ENCODE results near the gene BTNL9. TPM values are rescaled to one million over a fixed set of nuclear protein-coding genes. Genes with fewer than 3 reads are reported as not detected.
"Not testable (repeated sequence)": the region's sequence is repeated elsewhere in the genome, so short reads cannot be mapped to it uniquely, and the experiment has no call there.

BTNL9 gene
- total RNA-seq, 1 donor from 2014 or later: 105 TPM

DNA sequence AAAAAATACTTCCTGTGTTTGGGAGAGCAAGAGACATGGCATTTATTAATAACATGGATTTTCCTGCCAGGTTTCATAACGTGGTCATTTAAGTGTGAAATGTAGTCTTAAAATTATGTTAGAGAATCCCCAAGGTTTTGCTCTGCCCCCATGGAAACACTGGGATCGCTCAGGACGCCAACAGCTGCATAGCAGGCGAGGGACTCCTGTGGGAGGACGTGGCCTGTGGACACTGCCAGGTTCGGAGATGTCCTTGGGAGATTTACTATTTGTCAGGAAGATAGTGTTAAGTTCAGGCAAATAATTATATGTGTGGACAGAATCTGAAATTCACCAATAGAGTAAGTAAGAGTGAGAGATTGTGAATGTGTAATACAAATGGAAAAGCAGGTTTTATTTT, 977 bp downstream of the BTNL9 start:
- ATAC-seq (no peak), DNase-seq (ENCODE audit: low spot score) (no peak)
- intact Hi-C loops (cut with DNase I): no loop called here

DNA sequence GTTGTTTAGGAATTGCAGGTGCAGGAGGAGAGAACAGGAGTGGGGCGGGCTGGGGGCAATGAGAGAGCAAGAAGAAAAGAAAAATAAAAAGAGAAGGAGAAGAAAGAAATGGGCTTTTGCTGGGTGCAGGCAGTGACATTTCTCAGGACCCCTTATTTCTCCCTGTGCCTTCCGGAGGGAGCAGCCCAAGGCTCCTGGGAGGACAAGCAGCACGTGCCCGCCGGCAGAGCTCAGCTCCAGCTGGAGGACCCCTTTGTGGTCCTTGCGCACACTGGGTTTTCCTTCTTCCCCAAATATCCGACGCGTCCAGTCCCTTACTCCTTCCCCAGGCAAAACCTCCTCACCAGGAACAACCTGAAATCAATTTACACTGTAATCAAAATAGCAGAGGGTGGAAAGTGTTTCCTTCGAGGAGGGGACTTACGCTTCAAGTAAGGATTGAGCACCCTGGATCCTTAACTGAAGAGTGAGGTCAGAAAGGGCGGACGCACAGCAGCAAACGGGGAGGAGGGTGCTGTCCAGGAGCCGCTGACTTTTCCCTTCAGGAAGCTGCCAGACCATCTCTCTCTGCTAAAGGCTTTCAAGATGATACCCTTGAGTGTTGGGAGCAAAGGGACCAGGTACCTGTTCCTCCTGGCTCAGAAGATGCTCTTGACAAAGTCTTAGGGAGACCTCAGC, 2.1 kb downstream of the BTNL9 start:
- ATAC-seq (no peak), DNase-seq (ENCODE audit: low spot score) (no peak)
- intact Hi-C loops (cut with DNase I): no loop called here

DNA sequence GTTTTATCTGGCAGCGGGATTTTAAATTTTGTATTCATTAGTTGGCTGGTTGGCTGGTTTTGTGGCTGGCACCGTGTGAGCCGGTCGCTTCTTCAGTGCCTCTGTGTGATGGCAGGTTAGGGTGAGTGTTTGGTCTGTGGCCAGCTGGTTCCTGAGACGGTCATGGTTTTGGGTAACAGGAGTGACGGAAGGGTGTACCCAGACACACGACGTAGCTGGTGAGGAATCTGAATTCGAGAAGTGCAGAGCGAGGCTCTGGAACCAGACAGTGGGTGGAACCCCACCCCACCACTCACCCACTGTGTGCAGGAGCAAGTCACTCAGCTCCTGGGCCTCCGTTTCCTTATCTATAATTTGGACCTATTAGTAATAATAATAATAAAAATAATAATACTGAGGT, 2.7 kb downstream of the BTNL9 start:
- intact Hi-C loops (cut with DNase I): no loop called here
- no peak for DNase-seq (ENCODE audit: low spot score)
- no peak for ATAC-seq

DNA sequence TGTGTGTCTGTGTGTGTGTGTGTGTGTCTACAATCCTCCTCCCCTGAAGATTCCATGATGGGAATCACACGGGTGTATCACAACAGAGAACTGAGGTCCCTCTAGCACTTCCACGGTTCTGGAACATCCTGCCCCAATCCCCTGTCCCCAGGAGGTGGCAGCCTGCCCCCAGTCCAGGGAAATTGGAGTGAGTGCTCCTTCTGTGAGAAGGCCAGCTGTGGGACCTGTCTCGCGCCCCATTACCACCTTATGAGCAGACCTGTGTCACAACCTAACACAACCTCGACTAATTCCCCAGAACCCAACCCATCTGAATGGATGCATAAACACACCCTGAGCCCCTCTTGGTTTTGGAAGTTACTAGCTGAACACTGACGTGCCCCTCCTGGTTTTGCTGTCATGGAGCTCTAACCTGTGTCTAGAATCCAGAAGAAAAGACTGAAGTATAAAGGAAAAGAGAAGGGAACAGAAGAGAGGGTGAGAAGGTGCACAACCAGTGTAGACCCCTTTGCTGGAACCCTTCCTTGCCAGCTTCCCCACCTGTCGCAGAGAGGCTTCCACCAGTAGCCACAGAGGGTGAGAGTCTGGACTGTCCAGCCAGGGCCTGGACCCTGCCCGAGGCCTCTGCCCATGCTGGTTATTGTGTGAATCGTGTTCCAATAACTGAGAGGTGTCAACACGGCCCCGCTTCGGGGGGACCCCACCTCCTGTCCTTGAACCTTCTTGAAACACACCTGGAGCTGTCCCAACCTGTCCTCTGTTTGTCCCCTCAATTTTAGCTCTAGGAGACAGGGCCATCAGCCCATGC, 3.4 kb downstream of the BTNL9 start:
- ATAC-seq (no peak), DNase-seq (ENCODE audit: low spot score) (no peak)
- intact Hi-C loops (cut with DNase I): no loop called here

DNA sequence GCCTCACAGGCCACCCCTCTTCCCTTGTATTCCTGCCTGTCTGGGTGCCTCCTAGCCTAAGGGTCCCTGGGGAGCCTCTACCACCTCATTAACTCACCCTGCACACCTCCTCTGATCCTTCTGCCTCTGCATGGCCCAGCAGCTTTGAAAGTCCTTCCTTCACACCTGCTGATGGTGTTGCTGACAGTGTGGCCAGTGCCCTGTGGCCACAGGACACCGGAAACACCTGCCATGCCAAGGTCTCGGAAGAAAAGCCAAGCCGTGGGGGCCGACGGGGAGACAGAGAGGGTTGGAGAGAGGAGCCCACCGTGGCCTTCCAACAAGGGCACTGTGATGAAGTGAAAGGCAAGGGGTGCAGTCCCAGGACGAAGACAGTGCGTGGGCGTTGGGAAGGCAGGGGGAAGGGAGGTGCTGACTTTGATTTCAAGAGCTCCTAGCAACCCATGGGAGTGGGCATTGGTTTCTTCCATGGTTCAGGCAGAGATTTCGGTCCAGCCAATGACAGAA, 4.1 kb downstream of the BTNL9 start:
- DNase-seq (ENCODE audit: low spot score): no peak
- intact Hi-C loops (cut with DNase I): no loop called here
- no peak for ATAC-seq

DNA sequence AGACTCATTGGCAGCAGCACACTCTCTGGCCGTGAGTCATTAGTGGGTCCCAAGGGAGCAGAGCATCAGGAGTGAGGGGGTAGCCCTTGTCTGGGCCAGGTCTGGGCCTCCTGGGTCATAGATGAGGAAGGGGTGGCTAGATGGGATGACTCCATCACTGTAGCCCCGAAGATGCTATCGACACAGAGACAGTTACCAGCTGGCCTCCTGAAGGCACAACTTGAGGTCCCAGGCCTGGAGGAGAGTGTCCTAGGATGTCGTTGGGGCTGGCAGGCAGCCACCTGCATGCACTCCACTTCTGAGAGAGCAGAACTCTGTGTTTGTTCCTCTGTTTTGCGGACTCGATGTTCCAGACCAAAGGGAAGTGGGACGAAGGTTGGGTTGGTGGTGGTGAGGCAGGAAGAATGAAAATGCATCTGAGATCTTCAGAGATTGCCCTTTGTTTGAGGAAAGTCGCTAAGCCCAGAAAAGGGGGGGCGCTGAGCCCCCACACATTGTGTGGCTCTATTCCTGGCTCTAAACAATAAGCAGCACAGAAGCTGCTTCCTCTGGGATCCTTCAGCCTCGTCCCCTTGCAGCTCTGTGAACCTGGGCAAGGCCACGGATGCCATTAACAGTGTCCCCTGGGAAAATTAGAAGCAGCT, 4.7 kb downstream of the BTNL9 start:
- peak; percentile 17 for ATAC-seq
- intact Hi-C loops (cut with DNase I): no loop called here

DNA sequence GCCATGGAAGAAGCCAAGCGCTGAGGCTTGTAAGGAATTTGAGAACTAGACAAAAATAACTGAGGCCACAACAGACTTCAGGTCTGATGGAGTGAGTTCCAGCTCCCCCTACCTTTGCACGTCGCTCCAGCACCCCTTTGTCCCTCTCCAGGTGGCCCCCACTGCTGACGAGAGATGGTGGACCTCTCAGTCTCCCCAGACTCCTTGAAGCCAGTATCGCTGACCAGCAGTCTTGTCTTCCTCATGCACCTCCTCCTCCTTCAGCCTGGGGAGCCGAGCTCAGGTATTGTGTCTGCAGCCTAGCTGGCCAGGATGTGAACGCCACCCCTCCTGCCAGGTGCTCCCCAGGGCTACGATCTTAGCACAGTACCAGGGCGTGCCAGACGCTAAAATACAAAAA, 5.2 kb downstream of the BTNL9 start:
- ATAC-seq: no peak
- no peak for DNase-seq (ENCODE audit: low spot score)
- intact Hi-C loops (cut with DNase I): no loop called here

More for the DNA sequence above, 4.7 kb downstream of the BTNL9 start:
- no peak for DNase-seq (ENCODE audit: low spot score)

DNA sequence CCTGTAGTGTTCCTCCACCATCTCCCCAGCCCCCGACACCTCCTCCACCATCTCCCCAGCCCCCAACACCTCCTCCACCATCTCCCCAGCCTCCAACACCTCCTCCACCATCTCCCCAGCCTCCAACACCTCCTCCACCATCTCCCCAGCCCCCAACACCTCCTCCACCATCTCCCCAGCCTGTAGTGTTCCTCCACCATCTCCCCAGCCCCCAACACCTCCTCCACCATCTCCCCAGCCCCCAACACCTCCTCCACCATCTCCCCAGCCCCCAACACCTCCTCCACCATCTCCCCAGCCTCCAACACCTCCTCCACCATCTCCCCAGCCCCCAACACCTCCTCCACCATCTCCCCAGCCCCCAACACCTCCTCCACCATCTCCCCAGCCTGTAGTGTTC, 5.8 kb downstream of the BTNL9 start:
- ATAC-seq; intact Hi-C loops (cut with DNase I): not testable (repeated sequence)

DNA sequence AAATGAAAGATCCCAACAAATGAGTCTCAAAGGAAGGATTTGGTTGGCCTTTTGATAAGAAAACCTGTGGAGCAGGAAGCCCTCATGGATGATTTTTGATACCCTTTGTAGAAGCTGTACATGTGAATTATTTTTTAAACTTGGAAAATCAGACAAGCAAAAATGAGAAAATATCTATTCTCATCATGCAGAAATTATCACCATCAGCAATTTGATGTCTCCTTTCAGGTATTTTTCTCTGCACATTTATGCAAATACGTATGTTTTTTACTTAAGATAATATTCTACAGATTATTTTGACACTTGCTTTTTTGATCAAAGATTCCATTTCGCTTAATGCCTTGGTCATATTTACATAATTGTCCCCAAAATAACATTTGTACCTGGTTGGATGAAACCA, 7.2 kb downstream of the BTNL9 start:
- DNase-seq (ENCODE audit: low spot score) (no peak), ATAC-seq (no peak)
- intact Hi-C loops (cut with DNase I): no loop called here

More for the DNA sequence above, 5.8 kb downstream of the BTNL9 start:
- not testable (repeated sequence) for DNase-seq (ENCODE audit: low spot score)

DNA sequence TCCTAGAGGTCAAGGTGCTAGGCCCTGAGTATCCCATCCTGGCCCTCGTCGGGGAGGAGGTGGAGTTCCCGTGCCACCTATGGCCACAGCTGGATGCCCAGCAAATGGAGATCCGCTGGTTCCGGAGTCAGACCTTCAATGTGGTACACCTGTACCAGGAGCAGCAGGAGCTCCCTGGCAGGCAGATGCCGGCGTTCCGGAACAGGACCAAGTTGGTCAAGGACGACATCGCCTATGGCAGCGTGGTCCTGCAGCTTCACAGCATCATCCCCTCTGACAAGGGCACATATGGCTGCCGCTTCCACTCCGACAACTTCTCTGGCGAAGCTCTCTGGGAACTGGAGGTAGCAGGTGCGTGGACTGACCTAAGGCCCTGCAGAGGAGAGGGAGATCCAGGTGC, 7.9 kb downstream of the BTNL9 start:
- intact Hi-C loops (cut with DNase I): no loop called here
- ATAC-seq (no peak), DNase-seq (ENCODE audit: low spot score) (no peak)

DNA sequence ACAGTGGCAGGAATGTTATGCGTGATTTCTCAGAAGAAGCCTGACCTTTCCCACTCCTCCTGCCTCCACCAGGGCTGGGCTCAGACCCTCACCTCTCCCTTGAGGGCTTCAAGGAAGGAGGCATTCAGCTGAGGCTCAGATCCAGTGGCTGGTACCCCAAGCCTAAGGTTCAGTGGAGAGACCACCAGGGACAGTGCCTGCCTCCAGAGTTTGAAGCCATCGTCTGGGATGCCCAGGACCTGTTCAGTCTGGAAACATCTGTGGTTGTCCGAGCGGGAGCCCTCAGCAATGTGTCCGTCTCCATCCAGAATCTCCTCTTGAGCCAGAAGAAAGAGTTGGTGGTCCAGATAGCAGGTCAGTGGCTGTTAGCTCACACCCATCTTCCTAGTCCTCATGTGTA, 9.9 kb downstream of the BTNL9 start:
- ATAC-seq (no peak), DNase-seq (ENCODE audit: low spot score) (no peak)
- intact Hi-C loops (cut with DNase I): no loop called here

DNA sequence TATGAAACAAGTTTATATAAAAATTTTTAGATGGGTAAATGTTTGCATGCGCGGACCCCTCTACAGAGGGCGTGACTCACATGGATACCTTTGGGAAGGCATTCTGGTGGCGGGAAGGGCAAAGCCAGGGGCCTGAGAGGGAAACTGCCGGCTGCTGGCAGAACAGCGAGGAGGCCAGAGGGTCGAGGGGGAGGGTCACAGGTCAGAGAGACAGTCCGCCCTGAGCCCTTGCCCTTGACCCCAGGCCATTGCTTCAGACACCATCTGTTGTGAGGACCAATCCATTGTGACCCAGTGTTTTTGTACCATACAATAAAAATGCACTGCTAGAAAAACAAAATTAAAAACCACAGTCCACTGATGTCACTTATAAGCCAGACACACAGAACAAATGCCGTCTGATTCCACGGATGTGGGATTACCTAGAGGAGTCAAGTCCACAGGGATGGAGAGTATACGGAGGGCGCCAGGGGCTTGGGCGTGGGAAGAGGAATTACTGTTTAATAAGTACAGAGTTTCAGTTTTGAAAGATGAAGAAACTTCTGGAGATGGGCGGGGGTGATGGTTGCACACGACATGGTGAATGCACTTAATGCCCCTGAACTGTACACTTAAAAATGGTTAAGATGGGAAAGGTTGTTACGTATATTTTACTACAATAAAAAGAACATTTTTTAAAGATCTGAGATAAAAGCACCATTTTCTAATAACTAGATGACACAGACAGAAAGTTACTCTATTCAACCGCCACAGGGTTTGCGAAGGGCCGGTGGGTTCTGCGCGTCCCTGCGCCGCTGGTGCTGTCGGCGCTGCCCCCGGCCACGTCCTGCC, 12.0 kb downstream of the BTNL9 start:
- intact Hi-C loops (cut with DNase I): no loop called here
- DNase-seq (ENCODE audit: low spot score): no peak
- ATAC-seq: no peak

DNA sequence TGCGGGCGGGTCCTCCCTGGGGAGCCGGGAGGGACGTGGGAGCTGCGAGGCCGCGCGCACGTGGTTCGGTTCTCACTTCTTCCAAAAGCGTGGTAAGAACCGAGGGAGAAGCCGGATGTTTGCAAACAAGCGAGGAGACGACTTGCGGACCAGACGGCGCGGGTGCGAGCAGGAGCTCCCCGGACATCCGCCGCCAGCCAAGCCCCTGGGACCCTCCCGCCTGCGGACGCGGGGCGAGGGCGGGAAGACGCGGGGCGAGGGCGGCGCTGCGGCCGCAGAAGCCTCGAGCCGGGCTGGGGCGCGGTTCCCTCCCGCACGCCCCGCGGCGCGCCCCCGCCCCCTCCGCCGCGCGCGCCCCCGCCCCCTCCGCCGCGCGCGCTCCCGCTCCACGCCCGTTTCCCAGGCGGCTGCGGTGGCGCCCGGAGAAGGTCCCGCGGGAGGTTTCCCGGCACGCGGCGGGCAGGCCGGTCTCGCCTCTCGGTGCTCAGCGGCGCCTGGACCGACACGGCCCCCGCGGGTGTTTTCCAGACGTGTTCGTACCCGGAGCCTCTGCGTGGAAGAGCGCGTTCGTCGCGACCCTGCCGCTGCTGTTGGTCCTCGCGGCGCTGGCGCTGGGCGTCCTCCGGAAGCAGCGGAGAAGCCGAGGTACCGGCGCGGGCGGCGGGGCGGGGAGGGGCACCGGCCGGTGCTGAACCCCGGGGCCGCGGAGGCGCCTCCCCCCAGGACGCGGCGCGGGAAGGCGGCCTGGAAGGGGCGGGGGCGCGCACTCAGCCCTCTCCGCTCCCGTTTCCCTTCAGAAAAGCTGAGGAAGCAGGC, 12.8 kb downstream of the BTNL9 start:
- DNase-seq (ENCODE audit: low spot score) (no peak), ATAC-seq (no peak)
- intact Hi-C loops (cut with DNase I): no loop called here

DNA sequence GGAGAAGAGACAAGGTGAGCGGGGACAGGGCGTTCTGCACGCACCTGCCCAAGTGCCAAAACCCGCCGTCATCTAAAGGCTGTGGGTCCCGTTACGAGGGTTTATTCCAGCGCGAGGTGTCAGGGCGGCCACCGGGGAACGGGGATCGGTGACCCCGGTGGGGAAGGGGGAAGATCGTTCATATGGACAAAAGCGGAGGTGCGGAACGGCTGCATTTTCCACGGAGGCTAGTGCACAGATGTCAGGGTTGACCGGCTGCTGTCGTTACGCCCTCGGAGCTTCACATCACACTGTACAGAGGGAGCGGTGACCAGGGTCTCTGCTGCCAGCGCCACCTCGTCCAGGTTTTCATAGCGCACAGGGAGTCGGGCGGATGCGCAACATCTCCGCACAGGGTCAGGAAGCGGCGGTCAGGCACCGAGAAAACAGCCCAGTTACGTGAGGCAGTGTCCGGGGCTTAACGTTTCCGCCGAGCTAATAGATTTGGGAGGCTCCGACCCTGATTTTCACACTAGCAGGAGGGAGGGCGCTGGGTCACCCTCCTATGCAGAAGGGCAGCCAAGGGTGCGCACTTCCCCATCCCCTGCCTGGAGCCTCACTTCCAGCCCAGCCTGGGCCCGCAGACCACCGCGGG, 13.5 kb downstream of the BTNL9 start:
- ATAC-seq (peak; percentile 22), DNase-seq (ENCODE audit: low spot score) (no peak)
- intact Hi-C loops (cut with DNase I): no loop called here

DNA sequence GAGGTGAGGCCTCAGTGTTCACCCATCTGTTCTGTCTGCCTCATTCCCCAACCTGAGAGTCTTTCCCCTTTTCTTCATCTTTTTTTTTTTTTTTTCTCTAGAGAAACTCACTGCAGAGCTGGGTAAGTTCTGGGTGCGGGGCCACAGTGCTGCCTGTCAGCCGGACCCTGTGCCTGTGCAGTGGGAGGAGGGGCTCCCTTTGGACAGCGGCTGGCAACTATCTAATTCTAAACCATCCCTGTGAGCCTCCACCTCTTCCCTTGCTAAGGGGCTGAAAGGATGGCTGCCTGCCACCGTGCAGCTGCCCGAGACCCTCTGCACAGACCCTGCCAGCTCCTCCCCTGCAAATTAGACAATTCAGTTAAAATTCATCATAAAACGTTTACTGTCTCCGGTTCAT, 14.1 kb downstream of the BTNL9 start:
- DNase-seq (ENCODE audit: low spot score) (no peak), ATAC-seq (no peak)
- intact Hi-C loops (cut with DNase I): no loop called here

DNA sequence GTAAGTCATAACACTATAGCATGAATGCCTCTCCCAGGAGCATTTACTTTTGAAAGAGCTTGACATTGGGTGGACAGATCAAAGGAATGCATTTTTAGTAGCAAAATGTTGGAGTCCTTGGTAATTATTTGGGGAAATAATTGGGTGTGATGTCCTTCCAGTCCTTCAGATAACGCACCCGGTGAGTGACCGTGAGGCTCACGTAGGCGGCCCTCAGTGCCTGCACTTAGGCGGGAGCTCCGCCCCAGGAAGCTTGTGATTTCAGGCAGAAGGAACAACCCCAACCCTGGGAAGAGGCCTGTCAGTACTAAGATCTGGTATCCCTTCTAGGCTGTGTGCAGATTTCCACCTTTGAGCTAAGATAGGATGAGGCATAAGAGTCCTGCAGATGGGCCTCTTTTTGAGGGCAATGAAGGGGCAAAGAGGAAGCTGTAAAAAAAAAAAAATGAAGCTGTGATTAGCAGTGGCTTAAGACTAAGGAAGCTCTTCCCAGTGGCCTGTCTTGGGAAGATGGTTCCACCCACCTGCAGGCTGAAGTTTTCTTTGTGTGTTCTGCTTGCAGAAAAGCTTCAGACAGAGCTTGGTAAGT, 14.9 kb downstream of the BTNL9 start:
- intact Hi-C loops (cut with DNase I): no loop called here
- no peak for ATAC-seq
- DNase-seq (ENCODE audit: low spot score): no peak

DNA sequence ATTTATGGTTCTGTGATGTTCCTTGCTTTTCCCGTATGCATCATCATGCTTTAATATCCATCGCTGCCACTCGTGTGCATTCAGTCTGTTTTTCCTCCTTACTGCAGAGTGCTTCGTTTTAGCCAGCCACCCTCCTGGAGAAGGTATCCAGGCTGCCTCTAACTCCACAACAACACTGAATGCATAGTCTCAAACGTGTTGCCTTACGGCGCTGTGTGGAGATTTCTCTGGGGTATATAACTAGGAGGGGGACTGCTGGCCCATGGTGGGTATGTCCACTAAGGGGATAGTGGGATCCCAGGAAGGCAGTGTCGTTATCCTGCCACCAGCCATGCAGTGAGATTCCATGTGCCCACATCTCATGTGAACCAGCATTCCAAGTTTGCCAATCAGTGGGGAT, 16.4 kb downstream of the BTNL9 start:
- intact Hi-C loops (cut with DNase I): no loop called here
- no peak for DNase-seq (ENCODE audit: low spot score)
- ATAC-seq: no peak

DNA sequence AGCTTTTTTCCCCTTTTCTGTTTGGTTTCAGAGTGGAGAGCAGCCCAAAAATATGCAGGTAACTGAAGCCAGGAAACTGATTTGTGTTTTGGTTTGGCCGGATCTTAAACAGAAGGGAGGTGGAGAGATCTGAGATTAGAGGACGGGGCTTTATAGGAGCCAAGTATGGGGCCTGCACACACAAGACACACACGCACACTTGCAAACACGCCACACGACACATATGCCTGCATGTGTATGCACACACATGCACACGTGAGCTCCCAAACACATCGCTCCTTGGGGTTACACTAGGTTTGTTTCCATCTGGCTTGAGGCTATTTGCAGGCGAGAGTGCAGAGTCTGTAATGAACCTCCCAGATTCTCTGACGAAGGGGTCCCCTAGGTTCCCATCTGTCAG, 18.3 kb downstream of the BTNL9 start:
- intact Hi-C loops (cut with DNase I): no loop called here
- ATAC-seq (no peak), DNase-seq (ENCODE audit: low spot score) (no peak)
